Keratinocyte (primary cell): ENCODE measurements around the gene CASK. TPM values are rescaled to one million over a fixed set of nuclear protein-coding genes. Genes with fewer than 3 reads are reported as not detected.

Experiments
- DNase-seq: peaks from one replicate; pipeline ENCODE4 v3.0.0-alpha.2; 2011; ENCODE audit warnings: low read depth, missing footprints, low spot score
- FAIRE-seq: peaks from 2 replicates; lab custom pipeline; 2011; peaks lifted over from hg19 to GRCh38; lab: Jason Lieb, UNC
- H2AFZ ChIP-seq: 2 replicates; pipeline ENCODE4 v1.6.0; 2012; ENCODE audit warnings: low read length, control low read depth, inconsistent platforms; ENCODE audit not compliant: control insufficient read depth
- H3K27ac ChIP-seq: 2 replicates; pipeline ENCODE4 v1.5.1; 2011; ENCODE audit warnings: low read length; ENCODE audit not compliant: control insufficient read depth, insufficient read depth
- H3K27me3 ChIP-seq: 3 replicates; pipeline ENCODE4 v1.6.0; 2011; ENCODE audit warnings: low read length; ENCODE audit not compliant: control insufficient read depth, insufficient read depth; ENCODE audit errors: extremely low read depth
- H3K36me3 ChIP-seq, 2 experiments: 2 replicates in 1 of 2; 3 replicates in 1 of 2; pipeline ENCODE4 v1.5.1; 2011; ENCODE audit warnings: low read length in 2 of 2, mild to moderate bottlenecking in 1 of 2; ENCODE audit not compliant: control insufficient read depth in 2 of 2, insufficient read depth in 2 of 2; ENCODE audit errors: extremely low read depth in 1 of 2
- H3K4me1 ChIP-seq: 3 replicates; pipeline ENCODE4 v1.5.1; 2011; ENCODE audit warnings: low read length; ENCODE audit not compliant: control insufficient read depth, insufficient read depth; ENCODE audit errors: extremely low read depth
- H3K4me2 ChIP-seq: 3 replicates; pipeline ENCODE4 v1.6.0; 2011; ENCODE audit warnings: low read depth, low read length; ENCODE audit not compliant: control insufficient read depth, insufficient read depth; ENCODE audit errors: extremely low read depth
- H3K4me3 ChIP-seq, 3 experiments: fragments of 200-600 bp in 1 of 3; sonication (generic) in 1 of 3; 2 replicates in 2 of 3; 3 replicates in 1 of 3; pipeline ENCODE4 v1.5.1; 2011 to 2016; ENCODE audit warnings: low read length in 3 of 3, mild to moderate bottlenecking in 3 of 3, control low read depth in 2 of 3, inconsistent platforms in 1 of 3, low read depth in 1 of 3, mixed read lengths in 1 of 3, mixed run types in 1 of 3, moderate library complexity in 1 of 3; ENCODE audit not compliant: control insufficient read depth in 2 of 3, insufficient read depth in 2 of 3; ENCODE audit errors: extremely low read depth in 1 of 3
- H3K79me2 ChIP-seq: 2 replicates; pipeline ENCODE4 v1.6.0; 2012; ENCODE audit warnings: low read length; ENCODE audit not compliant: control insufficient read depth, insufficient read depth
- H3K9ac ChIP-seq: 3 replicates; pipeline ENCODE4 v1.6.0; 2011; ENCODE audit warnings: low read length; ENCODE audit not compliant: control insufficient read depth, insufficient read depth; ENCODE audit errors: extremely low read depth
- H3K9me1 ChIP-seq: 3 replicates; pipeline ENCODE4 v1.6.0; 2011; ENCODE audit warnings: low read length; ENCODE audit not compliant: control insufficient read depth, insufficient read depth; ENCODE audit errors: extremely low read depth
- H3K9me3 ChIP-seq: 2 replicates; pipeline ENCODE4 v1.5.1; 2012; ENCODE audit warnings: low read depth, low read length; ENCODE audit not compliant: control insufficient read depth
- H4K20me1 ChIP-seq: 3 replicates; pipeline ENCODE4 v1.6.0; 2011; ENCODE audit warnings: low read length; ENCODE audit not compliant: control insufficient read depth, insufficient read depth; ENCODE audit errors: extremely low read depth
- EZH2 ChIP-seq: IDR thresholded peaks from one replicate; pipeline ENCODE4 v1.6.1; 2012; ENCODE audit warnings: inconsistent platforms, mild to moderate bottlenecking, low read length, moderate library complexity
- dilution Hi-C: fragments of 300-500 bp; cut with MboI; formaldehyde crosslinking; loops from one replicate; pipeline ENCODE4 v1.7.0; 2020; ENCODE audit warnings: low sequenced_read_pairs; ENCODE audit not compliant: extremely low pct_ligation_motif_present
- polyA plus RNA-seq, 5 experiments: library from polyadenylated mRNA; depleted of rRNA in 3 of 5; stranded (reverse) in 3 of 5; stranded (forward) in 1 of 5; unstranded in 1 of 5; fragments of >200 nt; gene quantifications; 1 replicate in 1 of 5; 2 replicates in 3 of 5; 3 replicates in 1 of 5; pipeline versions ENCODE4 v1.2.1 to v1.2.3, GENCODE V29; 2011 to 2012; ENCODE audit warnings: missing spikeins in 2 of 5, low read depth in 1 of 5, low replicate concordance in 1 of 5
- TF ChIP-seq, protein P1 (sequence below), 3 experiments: IDR thresholded peaks in 1 of 3; conservative IDR thresholded peaks in 1 of 3; optimal IDR thresholded peaks in 1 of 3; 2 replicates in 2 of 3; 3 replicates in 1 of 3; pipeline versions ENCODE3 to v1.5.1; 2011; ENCODE audit warnings: low read length in 3 of 3, mild to moderate bottlenecking in 3 of 3, moderate library complexity in 2 of 3, control low read depth in 1 of 3, inconsistent platforms in 1 of 3; ENCODE audit not compliant: insufficient read depth in 2 of 3; ENCODE audit errors: extremely low read depth in 1 of 3

CASK gene
- polyA plus RNA-seq, 1 donor (not counting 4 experiments of a cell fraction or from before 2014, with no cell fraction given), result 33.7 TPM

DNA sequence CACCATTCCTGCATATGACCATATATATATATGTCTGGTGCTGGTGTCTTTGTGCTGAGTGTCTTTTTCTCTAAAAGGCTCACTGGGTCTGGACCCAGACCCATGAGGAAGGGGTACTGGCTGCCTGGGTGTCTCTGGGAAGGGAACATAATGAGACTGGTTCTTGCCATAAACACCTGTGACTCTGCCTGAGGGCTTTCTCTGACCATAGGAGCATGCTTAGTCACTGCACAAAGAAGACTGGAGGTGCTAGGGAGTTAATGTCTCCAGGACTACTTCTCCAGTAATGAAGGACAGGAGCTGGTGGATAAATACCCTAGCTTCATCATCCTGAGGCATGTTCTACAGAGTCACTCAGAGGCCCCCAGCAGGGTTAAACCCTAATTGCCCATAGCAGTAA lies 47.1 kb upstream of the CASK start:
- TF ChIP-seq, protein P1, sequence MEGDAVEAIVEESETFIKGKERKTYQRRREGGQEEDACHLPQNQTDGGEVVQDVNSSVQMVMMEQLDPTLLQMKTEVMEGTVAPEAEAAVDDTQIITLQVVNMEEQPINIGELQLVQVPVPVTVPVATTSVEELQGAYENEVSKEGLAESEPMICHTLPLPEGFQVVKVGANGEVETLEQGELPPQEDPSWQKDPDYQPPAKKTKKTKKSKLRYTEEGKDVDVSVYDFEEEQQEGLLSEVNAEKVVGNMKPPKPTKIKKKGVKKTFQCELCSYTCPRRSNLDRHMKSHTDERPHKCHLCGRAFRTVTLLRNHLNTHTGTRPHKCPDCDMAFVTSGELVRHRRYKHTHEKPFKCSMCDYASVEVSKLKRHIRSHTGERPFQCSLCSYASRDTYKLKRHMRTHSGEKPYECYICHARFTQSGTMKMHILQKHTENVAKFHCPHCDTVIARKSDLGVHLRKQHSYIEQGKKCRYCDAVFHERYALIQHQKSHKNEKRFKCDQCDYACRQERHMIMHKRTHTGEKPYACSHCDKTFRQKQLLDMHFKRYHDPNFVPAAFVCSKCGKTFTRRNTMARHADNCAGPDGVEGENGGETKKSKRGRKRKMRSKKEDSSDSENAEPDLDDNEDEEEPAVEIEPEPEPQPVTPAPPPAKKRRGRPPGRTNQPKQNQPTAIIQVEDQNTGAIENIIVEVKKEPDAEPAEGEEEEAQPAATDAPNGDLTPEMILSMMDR (optimal IDR thresholded peaks at IDR 0.05 in 1 of 3, IDR thresholded peaks at IDR 0.05 in 1 of 3, conservative IDR thresholded peaks at IDR 0.05 in 1 of 3; ENCODE audit: extremely low read depth in 1 of 3, insufficient read depth in 2 of 3, low read length in 3 of 3), result no peak
- no peak for TF ChIP-seq EZH2
- no peak overlapping the region for H3K27ac ChIP-seq
- no peak overlapping the region for H2AFZ ChIP-seq
- no peaks in the 10 kb centered on the region for H3K9me1 ChIP-seq
- no peaks in the 10 kb centered on the region for H3K27me3 ChIP-seq
- no peak overlapping the region for H3K4me3 ChIP-seq
- no peaks in the 10 kb centered on the region for H3K36me3 ChIP-seq
- no peaks in the 10 kb centered on the region for H4K20me1 ChIP-seq
- dilution Hi-C loops, result no loop called here
- H3K79me2 ChIP-seq, result no peaks in the 10 kb centered on the region
- H3K9me3 ChIP-seq, result no peaks in the 10 kb centered on the region
- DNase-seq (no peak), FAIRE-seq (no peak)
- no peak overlapping the region for H3K9ac ChIP-seq
- no peaks in the 10 kb centered on the region for H3K4me1 ChIP-seq
- no peak overlapping the region for H3K4me2 ChIP-seq

DNA sequence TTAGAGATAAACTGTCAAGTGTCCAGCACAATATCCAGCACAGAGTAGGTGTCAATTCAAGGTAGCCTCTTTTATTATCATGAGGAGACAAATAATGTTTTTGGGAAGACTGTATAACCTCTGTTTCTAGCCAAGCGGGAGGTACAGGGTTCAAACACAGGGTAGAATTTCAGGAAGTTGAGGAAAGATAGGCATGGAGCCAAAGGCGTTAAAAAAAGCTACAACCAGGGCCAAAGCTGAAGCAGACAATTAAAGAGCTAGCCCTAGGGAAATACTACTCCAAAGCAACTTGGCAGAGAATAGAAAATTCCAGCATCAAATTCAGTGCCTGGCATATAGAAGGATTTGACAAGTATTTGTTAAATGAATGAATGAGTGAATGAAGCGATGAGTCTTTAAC lies 40.0 kb upstream of the CASK start:
- H3K4me3 ChIP-seq, result no peak overlapping the region
- no peak overlapping the region for H3K9ac ChIP-seq
- no peaks in the 10 kb centered on the region for H3K4me1 ChIP-seq
- no peaks in the 10 kb centered on the region for H3K9me1 ChIP-seq
- FAIRE-seq (no peak), DNase-seq (no peak)
- no peaks in the 10 kb centered on the region for H3K36me3 ChIP-seq
- dilution Hi-C loops, result no loop called here
- H3K79me2 ChIP-seq, result no peaks in the 10 kb centered on the region
- no peak overlapping the region for H2AFZ ChIP-seq
- H3K27ac ChIP-seq, result no peak overlapping the region
- TF ChIP-seq, protein P1 (optimal IDR thresholded peaks at IDR 0.05 in 1 of 3, IDR thresholded peaks at IDR 0.05 in 1 of 3, conservative IDR thresholded peaks at IDR 0.05 in 1 of 3; ENCODE audit: extremely low read depth in 1 of 3, insufficient read depth in 2 of 3, low read length in 3 of 3), result no peak
- no peak for TF ChIP-seq EZH2
- no peak overlapping the region for H3K4me2 ChIP-seq
- no peaks in the 10 kb centered on the region for H3K9me3 ChIP-seq
- H3K27me3 ChIP-seq, result no peaks in the 10 kb centered on the region
- H4K20me1 ChIP-seq, result no peaks in the 10 kb centered on the region
